ENCODE results near the gene SMIM36. TPM values are rescaled to one million over a fixed set of nuclear protein-coding genes. Genes with fewer than 3 reads are reported as not detected.

The SMIM36 gene
- total and polyA plus RNA-seq, 2 of the 8 experiments (the other 6 are each of a cell fraction or from before 2014, with no cell fraction given): not detected

DNA sequence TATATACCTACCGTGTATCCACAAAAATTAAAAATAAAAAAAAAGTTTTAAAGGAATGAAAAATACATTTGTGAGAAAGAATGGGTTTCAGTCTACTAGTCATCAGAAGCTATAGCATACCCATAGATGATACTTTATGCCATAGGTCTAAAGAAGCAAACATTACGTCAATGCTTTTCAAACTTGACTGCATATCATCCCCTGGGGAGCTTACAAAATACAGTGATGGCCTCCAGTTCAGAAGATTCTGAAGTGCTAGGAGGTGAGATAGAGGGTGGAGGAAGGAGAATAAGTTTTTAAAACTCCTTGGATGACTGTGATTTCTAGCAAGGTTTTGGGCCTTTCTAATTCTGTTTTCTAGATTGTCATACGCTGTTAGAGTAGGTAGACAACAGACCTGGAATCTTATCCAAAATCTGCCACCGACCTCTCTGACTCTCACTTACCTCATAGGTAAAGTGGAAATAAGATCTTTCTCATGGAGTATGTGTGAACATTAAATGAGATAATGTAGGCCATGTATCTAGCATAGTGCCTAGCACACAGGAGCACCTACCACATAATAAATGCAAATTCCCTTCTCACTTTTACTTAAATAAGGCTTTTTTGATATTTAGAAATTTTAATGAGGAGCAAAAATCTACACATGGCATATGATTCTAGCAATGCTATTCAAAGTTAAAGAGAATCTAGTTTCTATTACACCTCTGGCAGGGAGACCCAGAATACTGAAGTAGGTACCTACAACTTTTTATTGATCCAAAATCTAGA is 102.0 kb downstream of the SMIM36 start:
- CTCF ChIA-PET (ENCODE audit: partially characterized antibody): no interaction called here
- DNase-seq (ENCODE audit: low read depth in 1 of 2, low spot score in 2 of 2): no peak
- TF ChIP-seq CTCF (IDR thresholded peaks at IDR 0.05; ENCODE audit: control extremely low read depth in 1 of 3, insufficient read depth in 1 of 3, low read depth in 1 of 3, low read length in 3 of 3) (no peak), EZH2 (IDR thresholded peaks at IDR 0.05; ENCODE audit: low read depth, low read length, severe bottlenecking) (no peak), POLR2AphosphoS5 (IDR thresholded peaks at IDR 0.05; ENCODE audit: low read depth, low read length) (no peak), BACH1 (IDR thresholded peaks at IDR 0.05; ENCODE audit: low read length) (no peak), GTF2F1 (IDR thresholded peaks at IDR 0.05; ENCODE audit: borderline replicate concordance, low read depth, low read length) (no peak), MAFK (IDR thresholded peaks at IDR 0.05; ENCODE audit: low read depth, low read length) (no peak), JUND (IDR thresholded peaks at IDR 0.05; ENCODE audit: low read length) (no peak), CHD2 (IDR thresholded peaks at IDR 0.05; ENCODE audit: low read length) (no peak), BCL11A (IDR thresholded peaks at IDR 0.05; ENCODE audit: low read depth in 2 of 2, low read length in 2 of 2) (no peak), PHF8 (conservative IDR thresholded peaks at IDR 0.05; ENCODE audit: low read depth, low read length) (no peak)

More for the DNA sequence above, 102.0 kb downstream of the SMIM36 start:
- H3K56ac ChIP-seq (replicated peaks; ENCODE audit: insufficient read length, low read depth, low read length): no peak overlapping the region
- peaks cover 0 to 4% of the 10 kb centered on the region in 2 experiments; a peak in 1 of 4 replicates for H3K79me2 ChIP-seq (ENCODE audit: control insufficient read depth in 1 of 2, insufficient read depth in 2 of 2, low read length in 2 of 2)
- no peak overlapping the region for H4K5ac ChIP-seq (ENCODE audit: insufficient read length, low read depth, low read length)
- H3K14ac ChIP-seq (ENCODE audit: insufficient read length): no peak overlapping the region
- no peaks in the 10 kb centered on the region for H3K23me2 ChIP-seq (ENCODE audit: low read depth, low read length)
- no peaks in the 10 kb centered on the region for H4K20me1 ChIP-seq (replicated peaks in 1 of 2; ENCODE audit: control insufficient read depth in 1 of 2, insufficient read depth in 2 of 2, low read length in 2 of 2)
- no peak overlapping the region for H3K9ac ChIP-seq (replicated peaks in 1 of 4; ENCODE audit: extremely low read depth in 1 of 4, low read depth in 3 of 4, low read length in 3 of 4)
- no peak overlapping the region for H2BK15ac ChIP-seq (ENCODE audit: low read length)
- H2AFZ ChIP-seq (ENCODE audit: low read length): no peak overlapping the region
- H3K36me3 ChIP-seq (ENCODE audit: control insufficient read depth in 2 of 4, insufficient read depth in 4 of 4, low read length in 3 of 4): peaks cover 29 to 75% (median 55%) of the 10 kb centered on the region in 4 experiments
- H3K4me3 ChIP-seq (ENCODE audit: extremely low read depth in 1 of 4, insufficient read depth in 2 of 4, low read depth in 3 of 4, low read length in 4 of 4): no peak overlapping the region
- no peak overlapping the region for H2BK20ac ChIP-seq (ENCODE audit: low read length)
- H3K18ac ChIP-seq (ENCODE audit: extremely low read depth, low read length): no peak overlapping the region
- POLR2A ChIA-PET (ENCODE audit: partially characterized antibody): interaction anchor here (2.3 kb wide), 1 partner anchor 12 kb away, joined by 7 read pairs; the partner anchor contains the start of gene MMD
- H3K79me1 ChIP-seq (ENCODE audit: low read depth, low read length): no peaks in the 10 kb centered on the region
- no peaks in the 10 kb centered on the region for H3K4me1 ChIP-seq (replicated peaks in 1 of 4; ENCODE audit: control insufficient read depth in 3 of 4, insufficient read depth in 4 of 4, low read length in 3 of 4)
- no peak overlapping the region for H2AK5ac ChIP-seq (ENCODE audit: low read depth, low read length)
- no peak overlapping the region for H2BK12ac ChIP-seq (ENCODE audit: low read depth, low read length)
- no peak overlapping the region for H4K91ac ChIP-seq (replicated peaks; ENCODE audit: insufficient read length, low read length)
- no peak overlapping the region for H2BK120ac ChIP-seq (replicated peaks; ENCODE audit: low read depth, low read length)
- 90% methylated on average over 4 of the region's 4 CpGs; no CpG with 5 or more reads in 1 of the 2 experiments for WGBS, 2 experiments (ENCODE audit: extremely low coverage in 1 of 2, insufficient coverage in 1 of 2, insufficient read length in 1 of 2, insufficient replicate concordance in 2 of 2, low coverage in 1 of 2, low lambda C conversion rate in 2 of 2, missing lambda C conversion rate in 1 of 2)
- H4K8ac ChIP-seq (ENCODE audit: extremely low read depth, insufficient read depth, low read length): no peak overlapping the region
- no peaks in the 10 kb centered on the region for H3K9me3 ChIP-seq (ENCODE audit: insufficient read depth in 2 of 2, low read depth in 1 of 2, low read length in 1 of 2)
- H3K27me3 ChIP-seq (replicated peaks in 1 of 4; ENCODE audit: control insufficient read depth in 3 of 4, extremely low read depth in 1 of 4, insufficient read depth in 3 of 4, low read length in 3 of 4): no peaks in the 10 kb centered on the region
- H3K27ac ChIP-seq (ENCODE audit: low read depth, low read length): no peak overlapping the region
- FAIRE-seq: no peak
- H2BK5ac ChIP-seq (ENCODE audit: low read depth, low read length): no peak overlapping the region
- no peak overlapping the region for H3K4me2 ChIP-seq (ENCODE audit: insufficient read depth in 1 of 2, low read depth in 2 of 2, low read length in 2 of 2)
- H3K23ac ChIP-seq (ENCODE audit: insufficient read length): no peak overlapping the region
- H3K4ac ChIP-seq (replicated peaks; ENCODE audit: insufficient read length, low read depth, low read length): no peak overlapping the region

Measured in H1 (cell line).